ENCODE measurements around the gene BCDIN3D. TPM values are rescaled to one million over a fixed set of nuclear protein-coding genes. Genes with fewer than 3 reads are reported as not detected.
"Not testable (repeated sequence)": the region's sequence is repeated elsewhere in the genome, so short reads cannot be mapped to it uniquely, and the experiment has no call there.

Gene BCDIN3D
- total RNA-seq, 3 donors from 2014 or later (not counting 1 experiment from before 2014, with no cell fraction given): 4.0 to 6.0 (median 4.4) TPM

DNA sequence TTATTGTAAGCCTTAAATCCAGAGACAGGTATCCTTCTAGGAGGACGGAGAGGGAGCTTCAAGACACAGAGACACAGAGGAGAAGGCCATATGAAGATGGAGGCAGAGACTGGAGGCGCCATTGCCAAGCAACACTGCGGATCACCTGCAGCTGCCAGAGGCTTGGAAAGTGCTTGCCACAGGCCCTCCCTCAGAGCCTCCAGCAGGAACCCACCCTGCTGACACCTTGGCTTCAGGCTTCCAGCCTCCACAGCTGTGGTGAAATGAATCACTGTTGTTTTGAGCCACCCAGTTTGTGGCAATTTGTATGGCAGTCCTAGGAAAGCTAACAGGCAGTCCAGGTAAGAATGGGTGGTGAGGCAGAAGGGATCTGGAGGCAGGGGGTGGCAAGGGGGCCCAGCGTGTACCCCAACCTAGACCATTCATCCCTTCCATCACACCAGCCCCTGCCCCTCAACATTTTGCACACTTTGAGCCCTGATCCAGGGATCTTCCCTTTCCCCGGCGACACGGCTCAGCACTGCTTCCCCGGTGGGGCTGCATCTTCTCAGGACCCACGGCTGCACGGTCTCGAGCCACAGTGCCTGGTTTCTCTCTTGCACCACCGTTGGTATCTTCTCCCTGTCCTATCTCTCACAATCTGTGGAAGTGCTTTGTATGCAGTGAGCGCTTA, 22.3 kb upstream of the BCDIN3D start:
- Histone ChIP-seq H3K4me1 (ENCODE audit: control insufficient read depth, insufficient read depth, low read length) (no peaks in the 10 kb centered on the region), H3K27ac (ENCODE audit: low read length) (no peak overlapping the region), H3K4me3 (ENCODE audit: low read length) (no peak overlapping the region), H3K9me3 (ENCODE audit: control insufficient read depth, insufficient read depth, low read length) (no peaks in the 10 kb centered on the region), H3K27me3 (ENCODE audit: control insufficient read depth, insufficient read depth, low read length) (no peaks in the 10 kb centered on the region), H3K36me3 (ENCODE audit: control insufficient read depth, insufficient read depth, low read length) (no peaks in the 10 kb centered on the region)
- intact Hi-C loops (cut with micrococcal nuclease): loop anchor here (5.0 kb wide), 1 partner anchor 192 kb away; the partner anchor contains the start of gene ASIC1
- Mint-ChIP-seq H3K4me1 (peaks cover 0 to 5% of the 10 kb centered on the region in 2 donors), H3K27ac (no peak overlapping the region), H3K4me3 (no peak overlapping the region), H3K36me3 (no peaks in the 10 kb centered on the region), H3K9me3 (no peaks in the 10 kb centered on the region), H3K27me3 (ENCODE audit: low read depth in 2 of 2) (peaks cover 0 to 10% of the 10 kb centered on the region in 2 donors)
- WGBS (ENCODE audit: insufficient coverage): 78% methylated on average over 13 of the region's 13 CpGs
- ATAC-seq (no peak), DNase-seq (no peak)
- TF ChIP-seq CTCF (IDR thresholded peaks at IDR 0.05): no peak

- Mint-ChIP-seq H3K4me3 (no peak overlapping the region), H3K9me3 (no peaks in the 10 kb centered on the region), H3K36me3 (no peaks in the 10 kb centered on the region), H3K27me3 (ENCODE audit: low read depth in 2 of 2) (peaks cover 2 to 10% of the 10 kb centered on the region in 2 donors), H3K4me1 (peaks cover 0 to 5% of the 10 kb centered on the region in 2 donors), H3K27ac (no peak overlapping the region)
- H3K36me3 ChIP-seq (ENCODE audit: control insufficient read depth, insufficient read depth, low read length): no peaks in the 10 kb centered on the region
- no peak for TF ChIP-seq CTCF (IDR thresholded peaks at IDR 0.05)
- H3K4me3 ChIP-seq (ENCODE audit: low read length): no peak overlapping the region
- H3K4me1 ChIP-seq (ENCODE audit: control insufficient read depth, insufficient read depth, low read length): no peaks in the 10 kb centered on the region
- no peaks in the 10 kb centered on the region for H3K27me3 ChIP-seq (ENCODE audit: control insufficient read depth, insufficient read depth, low read length)
- no peak for ATAC-seq
- no peak overlapping the region for H3K27ac ChIP-seq (ENCODE audit: low read length)
- no peak for DNase-seq
- 70% methylated on average over 2 of the region's 2 CpGs for WGBS (ENCODE audit: insufficient coverage)
- H3K9me3 ChIP-seq (ENCODE audit: control insufficient read depth, insufficient read depth, low read length): no peaks in the 10 kb centered on the region
- intact Hi-C loops (cut with micrococcal nuclease): loop anchor here (5.0 kb wide), 1 partner anchor 193 kb away; the partner anchor contains the start of gene ASIC1
These were observed 21.8 kb upstream of the BCDIN3D start for GRCh38 chr12:49864798-49865090.

DNA sequence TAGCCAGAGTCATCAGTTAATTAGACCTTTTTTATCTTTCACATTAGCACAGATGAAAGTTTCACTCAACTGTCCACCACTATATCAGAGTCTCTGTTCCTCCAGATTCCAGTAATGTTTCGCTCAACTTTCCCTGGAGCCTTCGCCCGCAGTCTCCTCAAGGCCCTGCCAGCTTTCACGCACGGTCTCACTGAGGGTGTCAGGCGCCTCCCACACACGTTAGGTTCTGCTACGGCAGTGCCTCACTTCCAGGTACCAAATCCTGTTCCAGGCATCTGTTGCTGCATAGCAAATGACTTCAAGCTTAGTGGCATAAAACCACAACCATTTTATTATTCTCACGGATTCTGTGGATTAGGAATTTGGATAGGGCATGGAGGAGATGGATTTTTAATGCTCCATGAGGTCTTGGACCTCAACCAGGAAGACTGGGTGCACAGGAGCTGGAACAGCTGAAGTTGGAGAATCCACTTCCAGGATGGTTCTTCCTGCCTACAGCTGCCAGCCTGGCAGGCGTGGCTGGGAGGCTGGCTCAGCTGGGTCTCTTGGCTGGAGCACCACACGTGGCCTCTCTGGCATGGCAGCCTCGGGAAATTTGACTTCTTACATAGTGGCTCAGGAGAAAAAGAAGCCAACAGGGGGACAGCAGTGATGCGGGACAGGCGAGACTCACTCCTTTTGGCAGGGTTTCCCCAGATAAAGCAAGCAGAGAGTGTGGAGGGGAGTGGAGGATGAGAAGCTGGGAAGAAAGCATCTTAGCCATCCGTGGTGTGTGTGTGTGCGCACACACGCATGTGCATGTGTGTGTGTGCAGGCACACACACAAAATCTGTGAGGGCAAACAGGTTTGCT, 21.3 kb upstream of the BCDIN3D start:
- DNase-seq (no peak), ATAC-seq (no peak)
- Histone ChIP-seq H3K27ac (ENCODE audit: low read length) (no peak overlapping the region), H3K4me3 (ENCODE audit: low read length) (no peak overlapping the region), H3K36me3 (ENCODE audit: control insufficient read depth, insufficient read depth, low read length) (no peaks in the 10 kb centered on the region), H3K9me3 (ENCODE audit: control insufficient read depth, insufficient read depth, low read length) (no peaks in the 10 kb centered on the region), H3K27me3 (ENCODE audit: control insufficient read depth, insufficient read depth, low read length) (no peaks in the 10 kb centered on the region), H3K4me1 (ENCODE audit: control insufficient read depth, insufficient read depth, low read length) (no peaks in the 10 kb centered on the region)
- Mint-ChIP-seq H3K9me3 (no peaks in the 10 kb centered on the region), H3K27me3 (ENCODE audit: low read depth in 2 of 2) (peaks cover 5 to 10% of the 10 kb centered on the region in 2 donors), H3K27ac (no peak overlapping the region), H3K4me1 (peaks cover 0 to 5% of the 10 kb centered on the region in 2 donors), H3K36me3 (no peaks in the 10 kb centered on the region), H3K4me3 (no peak overlapping the region)
- WGBS (ENCODE audit: insufficient coverage): 81% methylated on average over 17 of the region's 17 CpGs
- no peak for TF ChIP-seq CTCF (IDR thresholded peaks at IDR 0.05)
- intact Hi-C loops (cut with micrococcal nuclease): no loop called here

DNA sequence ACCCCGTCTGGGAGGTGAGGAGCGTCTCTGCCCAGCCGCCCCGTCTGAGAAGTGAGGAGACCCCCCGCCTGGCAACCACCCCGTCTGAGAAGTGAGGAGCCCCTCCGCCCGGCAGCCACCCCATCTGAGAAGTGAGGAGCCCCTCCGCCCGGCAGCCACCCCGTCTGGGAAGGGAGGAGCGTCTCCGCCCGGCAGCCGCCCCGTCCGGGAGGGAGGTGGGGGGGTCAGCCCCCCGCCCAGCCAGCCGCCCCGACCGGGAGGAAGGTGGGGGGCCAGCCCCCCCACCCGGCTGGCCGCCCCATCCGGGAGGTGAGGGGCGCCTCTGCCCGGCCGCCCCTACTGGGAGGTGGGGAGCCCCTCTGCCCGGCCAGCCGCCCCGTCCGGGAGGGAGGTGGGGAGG, 18.0 kb upstream of the BCDIN3D start:
- H3K36me3 Mint-ChIP-seq; H3K36me3 ChIP-seq (ENCODE audit: control insufficient read depth, insufficient read depth, low read length); H3K4me3 Mint-ChIP-seq; H3K27ac ChIP-seq (ENCODE audit: low read length); H3K4me1 Mint-ChIP-seq; H3K4me1 ChIP-seq (ENCODE audit: control insufficient read depth, insufficient read depth, low read length); H3K27ac Mint-ChIP-seq; intact Hi-C loops (cut with micrococcal nuclease); ATAC-seq; H3K9me3 Mint-ChIP-seq; DNase-seq; H3K4me3 ChIP-seq (ENCODE audit: low read length); H3K27me3 ChIP-seq (ENCODE audit: control insufficient read depth, insufficient read depth, low read length); H3K9me3 ChIP-seq (ENCODE audit: control insufficient read depth, insufficient read depth, low read length): not testable (repeated sequence)
- 98% methylated on average over 18 of the region's 31 CpGs for WGBS (ENCODE audit: insufficient coverage)
- peaks cover 10 to 21% of the 10 kb centered on the region in 2 donors for H3K27me3 Mint-ChIP-seq (ENCODE audit: low read depth in 2 of 2)

DNA sequence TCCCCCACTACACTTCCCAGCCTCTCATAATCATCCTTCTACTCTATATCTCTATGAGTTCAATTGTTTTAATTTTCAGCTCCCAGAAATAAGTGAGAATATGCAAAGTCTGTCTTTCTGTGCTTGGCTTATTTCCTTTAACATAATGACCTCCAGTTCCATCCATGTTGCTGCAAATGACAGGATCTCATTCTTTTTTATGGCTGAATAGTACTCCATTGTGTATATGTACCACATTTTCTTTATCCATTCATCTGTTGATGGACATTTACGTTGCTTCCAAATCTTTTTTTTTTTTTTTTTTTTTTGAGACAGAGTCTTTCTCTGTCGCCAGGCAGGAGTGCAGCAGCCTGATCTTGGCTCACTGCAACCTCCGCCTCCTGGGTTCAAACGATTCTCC, 13.0 kb upstream of the BCDIN3D start:
- intact Hi-C loops (cut with micrococcal nuclease); H3K9me3 ChIP-seq (ENCODE audit: control insufficient read depth, insufficient read depth, low read length); H3K27me3 ChIP-seq (ENCODE audit: control insufficient read depth, insufficient read depth, low read length); DNase-seq; ATAC-seq; H3K4me3 Mint-ChIP-seq; H3K36me3 ChIP-seq (ENCODE audit: control insufficient read depth, insufficient read depth, low read length); H3K9me3 Mint-ChIP-seq; H3K4me3 ChIP-seq (ENCODE audit: low read length); H3K27ac ChIP-seq (ENCODE audit: low read length); H3K4me1 Mint-ChIP-seq; H3K36me3 Mint-ChIP-seq; H3K27ac Mint-ChIP-seq; H3K4me1 ChIP-seq (ENCODE audit: control insufficient read depth, insufficient read depth, low read length): not testable (repeated sequence)
- peaks cover 21 to 27% of the 10 kb centered on the region in 2 donors for H3K27me3 Mint-ChIP-seq (ENCODE audit: low read depth in 2 of 2)
- 100% methylated on average over 4 of the region's 4 CpGs for WGBS (ENCODE audit: insufficient coverage)
